Ectodermal cell (in vitro differentiated cells): ENCODE results near the gene CTRB1.
"Not testable (repeated sequence)": the region's sequence is repeated elsewhere in the genome, so short reads cannot be mapped to it uniquely, and the experiment has no call there.

Experiments used
- H3K27ac ChIP-seq: 2 replicates; pipeline ENCODE4 v1.7.0; 2013; ENCODE audit warnings: mild to moderate bottlenecking, low read depth, low read length; ENCODE audit not compliant: insufficient read depth, poor library complexity, severe bottlenecking
- H3K27me3 ChIP-seq: 2 replicates; pipeline ENCODE4 v1.7.0; 2013; ENCODE audit warnings: mild to moderate bottlenecking, low read length; ENCODE audit not compliant: insufficient read depth, control insufficient read depth, poor library complexity, severe bottlenecking
- H3K36me3 ChIP-seq: one replicate; pipeline ENCODE4 v1.7.0; 2013; ENCODE audit warnings: low read length; ENCODE audit not compliant: control insufficient read depth, insufficient read depth
- H3K4me1 ChIP-seq: one replicate; pipeline ENCODE4 v1.7.0; 2013; ENCODE audit warnings: low read length; ENCODE audit not compliant: control insufficient read depth, insufficient read depth
- H3K4me3 ChIP-seq: 2 replicates; pipeline ENCODE4 v1.7.0; 2013; ENCODE audit warnings: low read depth, low read length, control low read depth; ENCODE audit not compliant: insufficient read depth
- H3K9me3 ChIP-seq: 2 replicates; pipeline ENCODE4 v1.7.0; 2013; ENCODE audit warnings: mild to moderate bottlenecking, low read length, moderate library complexity; ENCODE audit not compliant: control insufficient read depth
- WGBS, 2 experiments: methylation state at CpG; one replicate each; pipeline ENCODE4 v1.1.7; 2013; ENCODE audit warnings: missing lambda C conversion rate in 2 of 2; 5-methylcytosine and 5-hydroxymethylcytosine counted together

Gene CTRB1

GRCh38 chr16:75262800-75263127, 44.0 kb downstream of the CTRB1 start:
- H3K27me3 ChIP-seq = no peaks in the 10 kb centered on the region
- H3K27ac ChIP-seq = no peak overlapping the region
- no peak overlapping the region for H3K4me3 ChIP-seq
- H3K9me3 ChIP-seq = no peaks in the 10 kb centered on the region
- peaks cover 24% of the 10 kb centered on the region for H3K4me1 ChIP-seq
- WGBS, 2 experiments = 86 to 88% methylated on average over 5 of the region's 5 CpGs
- no peaks in the 10 kb centered on the region for H3K36me3 ChIP-seq

- 87 to 90% methylated on average over 14 of the region's 14 CpGs for WGBS, 2 experiments
- H3K36me3 ChIP-seq = no peaks in the 10 kb centered on the region
- H3K9me3 ChIP-seq = no peaks in the 10 kb centered on the region
- H3K27me3 ChIP-seq = no peaks in the 10 kb centered on the region
- H3K27ac ChIP-seq = no peak overlapping the region
- no peak overlapping the region for H3K4me3 ChIP-seq
- H3K4me1 ChIP-seq = peaks cover 24% of the 10 kb centered on the region
Observed at GRCh38 chr16:75263291-75263962, 44.6 kb downstream of the CTRB1 start.

- 79 to 85% methylated on average over 8 of the region's 8 CpGs for whole genome bisulfite sequencing, 2 experiments
- H3K36me3 ChIP-seq = no peaks in the 10 kb centered on the region
- H3K27ac ChIP-seq = no peak overlapping the region
- no peaks in the 10 kb centered on the region for H3K9me3 ChIP-seq
- peaks cover 24% of the 10 kb centered on the region for H3K4me1 ChIP-seq
- peak overlapping the region; percentile 95 for H3K4me3 ChIP-seq
- no peaks in the 10 kb centered on the region for H3K27me3 ChIP-seq
Observed at GRCh38 chr16:75263963-75264445, 45.2 kb downstream of the CTRB1 start.

GRCh38 chr16:75264457-75264998, 45.7 kb downstream of the CTRB1 start:
- Histone ChIP-seq H3K27ac (no peak overlapping the region), H3K4me3 (peak overlapping the region; percentile 95), H3K27me3 (no peaks in the 10 kb centered on the region), H3K9me3 (no peaks in the 10 kb centered on the region), H3K36me3 (no peaks in the 10 kb centered on the region), H3K4me1 (peaks cover 24% of the 10 kb centered on the region)
- WGBS, 2 experiments = 74 to 76% methylated on average over 14 of the region's 14 CpGs

- Histone ChIP-seq H3K36me3 (no peaks in the 10 kb centered on the region), H3K4me3 (peak overlapping the region; percentile 95), H3K4me1 (peaks cover 24% of the 10 kb centered on the region), H3K27ac (no peak overlapping the region), H3K27me3 (no peaks in the 10 kb centered on the region), H3K9me3 (no peaks in the 10 kb centered on the region)
- 2% methylated on average over 74 of the region's 74 CpGs for WGBS, 2 experiments
Observed at GRCh38 chr16:75264999-75265910, 46.5 kb downstream of the CTRB1 start.

- H3K27ac ChIP-seq = no peak overlapping the region
- 12% methylated on average over 62 of the region's 62 CpGs for WGBS, 2 experiments
Observed at GRCh38 chr16:75265911-75266701, 47.3 kb downstream of the CTRB1 start.

GRCh38 chr16:75266738-75267630, 48.2 kb downstream of the CTRB1 start:
- Histone ChIP-seq H3K27ac (no peak overlapping the region), H3K4me3 (peak overlapping the region; percentile 95), H3K4me1 (peaks cover 14% of the 10 kb centered on the region), H3K36me3 (no peaks in the 10 kb centered on the region), H3K27me3 (no peaks in the 10 kb centered on the region), H3K9me3 (no peaks in the 10 kb centered on the region)
- 91 to 92% methylated on average over 27 of the region's 27 CpGs for WGBS, 2 experiments

More at GRCh38 chr16:75265911-75266701, 47.3 kb downstream of the CTRB1 start:
- Histone ChIP-seq H3K9me3 (no peaks in the 10 kb centered on the region), H3K27me3 (no peaks in the 10 kb centered on the region), H3K36me3 (no peaks in the 10 kb centered on the region), H3K4me3 (peak overlapping the region; percentile 95), H3K4me1 (peaks cover 22% of the 10 kb centered on the region)

GRCh38 chr16:75267631-75268264, 49.0 kb downstream of the CTRB1 start:
- no peaks in the 10 kb centered on the region for H3K36me3 ChIP-seq
- 85 to 86% methylated on average over 10 of the region's 10 CpGs for WGBS, 2 experiments
- H3K4me1 ChIP-seq = peaks cover 14% of the 10 kb centered on the region
- H3K27ac ChIP-seq = no peak overlapping the region
- H3K9me3 ChIP-seq = no peaks in the 10 kb centered on the region
- H3K27me3 ChIP-seq = no peaks in the 10 kb centered on the region
- H3K4me3 ChIP-seq = no peak overlapping the region

GRCh38 chr16:75269358-75269757, 50.6 kb downstream of the CTRB1 start:
- 93 to 96% methylated on average over 9 of the region's 9 CpGs for WGBS, 2 experiments
- H3K27me3 ChIP-seq, H3K36me3 ChIP-seq, H3K4me3 ChIP-seq, H3K9me3 ChIP-seq, H3K27ac ChIP-seq: not testable (repeated sequence)
- H3K4me1 ChIP-seq = peaks cover 11% of the 10 kb centered on the region
